Left lung (tissue), 14 donors: ENCODE data around the gene SLC35G3. TPM values are rescaled to one million over a fixed set of nuclear protein-coding genes. Genes with fewer than 3 reads are reported as not detected.
"Not testable (repeated sequence)": the region's sequence is repeated elsewhere in the genome, so short reads cannot be mapped to it uniquely, and the experiment has no call there.

Source experiments
- ATAC-seq: fragments of 200-7000 bp; cut with Tn5 transposase; one replicate; pipeline ENCODE4 v1.9.1; 2020; ENCODE audit warnings: moderate library complexity
- DNase-seq, 4 donors: peaks; one replicate each; pipeline ENCODE4 v3.0.0-alpha.2; 2013 to 2020
- H3K27ac ChIP-seq, 2 donors: fragments of 200-600 bp; sonication (generic) in 1 of 2; one replicate each; pipeline versions ENCODE4 v1.5.0 to v1.8.0; 2020 to 2021
- H3K27me3 ChIP-seq, 2 donors: fragments of 200-600 bp; sonication (generic) in 1 of 2; one replicate each; pipeline versions ENCODE4 v1.5.0 to v1.8.0; 2020 to 2021
- H3K36me3 ChIP-seq, 2 donors: fragments of 200-600 bp; sonication (generic) in 1 of 2; one replicate each; pipeline versions ENCODE4 v1.5.0 to v1.8.0; 2020 to 2021
- H3K4me1 ChIP-seq, 2 donors: fragments of 200-600 bp; one replicate each; pipeline ENCODE4 v1.8.0; 2021
- H3K4me3 ChIP-seq, 2 donors: fragments of 200-600 bp; sonication (generic) in 1 of 2; one replicate each; pipeline versions ENCODE4 v1.5.0 to v1.8.0; 2020 to 2021; ENCODE audit warnings: mild to moderate bottlenecking in 1 of 2
- H3K9me3 ChIP-seq, 2 donors: fragments of 200-600 bp; sonication (generic) in 1 of 2; one replicate each; pipeline versions ENCODE4 v1.5.0 to v1.8.0; 2020 to 2021
- CTCF ChIP-seq, 2 donors: fragments of 200-600 bp; sonication (generic) in 1 of 2; IDR thresholded peaks; one replicate each; pipeline versions ENCODE4 v1.5.0 to v1.8.0; 2021; ENCODE audit warnings: antibody characterized with exemption in 2 of 2
- intact Hi-C, 2 donors: fragments of 100-400 bp; cut with DNase I; formaldehyde crosslinking; loops; one replicate each; pipeline versions ENCODE4 v1.11.2 to v1.14.2; 2022
- long read RNA-seq, 12 donors: library from polyadenylated mRNA in 2 of 12; unstranded in 2 of 12; transcript quantifications; one replicate each; pipeline ENCODE4 v2.0.0 and lab custom pipeline, GENCODE V29; 2019 to 2026
- polyA plus RNA-seq, 6 donors: library from polyadenylated mRNA; unstranded; fragments of 120-200 nt; gene quantifications; one replicate each; pipeline ENCODE4 v1.2.1, GENCODE V29; 2013; ENCODE audit not compliant: insufficient read length in 6 of 6
- total RNA-seq, 2 donors: library from RNA; stranded (reverse); fragmentation: NEBNext Ultra II Directional; extraction: Animal tissue kit (Norgen Biotek cat#: 25700); gene quantifications; one replicate each; pipeline ENCODE4 v1.2.1, GENCODE V29; 2021
- donor health status: DM: no; HTN: yes; CAD: no.
- donor health status: DM: no; HTN: no; CAD: no.

Gene SLC35G3
- not detected for total RNA-seq
- polyA plus RNA-seq = not detected
- long read RNA-seq, donor 1 = 0 reads
- long read RNA-seq, donor 2 = 0 reads
- long read RNA-seq, donor 3 = 0 reads
- long read RNA-seq, donor 4 = 0 reads
- long read RNA-seq, donor 5 = 0 reads
- long read RNA-seq, donor 6 = 0 reads
- long read RNA-seq, donor 7 = 0 reads
- long read RNA-seq, donor 8 = 0 reads
- long read RNA-seq, donor 9 = 0 reads
- long read RNA-seq, donor 10 = 0 reads
- long read RNA-seq, donor 11 = 0 reads
- long read RNA-seq, donor 12 = 0 reads

DNA sequence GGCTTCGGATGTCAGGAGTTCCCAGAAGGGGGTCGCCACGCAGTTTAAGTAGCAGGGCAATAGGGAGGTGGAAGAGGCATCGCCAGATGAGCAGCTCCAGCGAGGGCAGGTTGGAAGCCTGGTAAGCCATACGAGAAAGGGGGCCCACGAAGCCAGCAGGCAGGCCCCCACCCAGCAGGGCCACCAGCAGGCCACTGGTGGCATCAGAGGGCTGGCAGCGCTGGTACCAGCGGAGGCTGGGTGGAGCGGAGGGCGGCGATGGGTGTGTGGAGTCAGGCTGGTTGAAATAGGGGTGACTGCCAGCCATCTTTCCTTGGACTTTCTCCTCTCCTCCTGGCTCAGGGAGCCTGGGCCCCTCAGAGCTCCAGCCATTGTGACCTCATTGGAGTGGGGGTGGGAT lies at the start of gene SLC35G3:
SLC35G3 (minus strand) TSS at position 393 of the 400 bp plus-strand sequence; CDS start at position 307, 86 bp downstream.
- H3K4me3 ChIP-seq, H3K4me1 ChIP-seq, H3K27me3 ChIP-seq, H3K9me3 ChIP-seq, DNase-seq, H3K36me3 ChIP-seq, intact Hi-C loops, ATAC-seq, H3K27ac ChIP-seq: not testable (repeated sequence)

DNA sequence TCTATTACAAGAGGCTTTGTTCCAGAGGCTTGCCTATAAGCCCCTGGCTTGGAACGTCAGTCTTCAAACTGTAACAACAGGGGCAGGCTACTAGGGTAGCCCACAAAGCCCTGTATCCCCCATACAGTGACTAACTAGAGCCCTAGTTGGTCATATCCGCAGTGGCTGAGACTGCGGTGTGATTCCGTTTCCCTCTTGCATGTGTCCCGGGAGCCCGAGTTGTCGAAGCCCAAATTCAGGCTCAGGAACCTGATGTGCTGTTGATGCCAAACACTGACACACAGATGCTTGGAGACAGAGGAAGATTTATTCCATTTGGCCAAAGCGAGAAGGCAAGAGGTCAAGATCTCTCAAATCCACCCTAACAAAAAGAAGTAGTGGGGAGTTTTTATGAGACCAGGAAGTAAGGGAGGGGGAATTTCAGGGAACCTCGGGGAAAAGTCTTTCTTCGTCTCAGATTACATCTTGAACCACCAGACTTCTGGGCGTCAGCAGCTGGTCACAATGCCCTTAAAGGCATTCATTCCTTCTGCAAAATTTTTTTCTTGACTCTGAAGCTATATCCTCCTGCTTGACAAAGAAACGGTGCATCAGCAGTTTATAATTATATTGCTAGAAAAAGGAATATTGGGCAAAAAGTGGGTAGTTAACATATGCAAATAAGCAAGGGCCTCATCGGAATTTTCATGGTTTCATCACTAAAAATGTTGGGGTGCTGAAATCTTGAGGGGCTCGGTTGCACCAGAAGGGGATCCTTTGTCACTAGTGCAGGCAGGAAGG lies 49.6 kb upstream of the SLC35G3 start:
- peak in 2 of 4 donors; percentile 55 to 75 for DNase-seq
- Histone ChIP-seq H3K4me3 (peak overlapping the region; percentile 54 to 85), H3K27me3 (no peaks in the 10 kb centered on the region), H3K4me1 (peaks cover 11 to 60% of the 10 kb centered on the region in 2 donors), H3K27ac (peak overlapping the region; percentile 94 to 96), H3K9me3 (no peaks in the 10 kb centered on the region), H3K36me3 (peaks cover 0 to 10% of the 10 kb centered on the region in 2 donors)
- ATAC-seq = peak; percentile 37
- no peak for TF ChIP-seq CTCF (IDR thresholded peaks at IDR 0.05)
- intact Hi-C loops = no loop called here

GRCh38 chr17:35242805-35243560 lies 48.8 kb upstream of the SLC35G3 start, which contains the start of gene SLFN5:
Gene SLFN5, plus strand, starts transcription at chr17:35243072. Its CDS starts 15,619 bp downstream, at chr17:35258691.
- Histone ChIP-seq H3K9me3 (no peaks in the 10 kb centered on the region), H3K27me3 (no peaks in the 10 kb centered on the region), H3K4me1 (peaks cover 11 to 59% of the 10 kb centered on the region in 2 donors), H3K36me3 (peaks cover 0 to 9% of the 10 kb centered on the region in 2 donors), H3K27ac (peak within 1 kb of the TSS; percentile 94 to 96), H3K4me3 (peak within 1 kb of the TSS; percentile 54 to 85)
- no peak for TF ChIP-seq CTCF (IDR thresholded peaks at IDR 0.05)
- peak; percentile 92 to 96 (median 94) for DNase-seq
- intact Hi-C loops = no loop called here
- ATAC-seq = peak; percentile 95

- peak overlapping the region; percentile 54 to 85 for H3K4me3 ChIP-seq
- no peaks in the 10 kb centered on the region for H3K9me3 ChIP-seq
- no peaks in the 10 kb centered on the region for H3K27me3 ChIP-seq
- ATAC-seq (peak; percentile 71), DNase-seq (peak in 3 of 4 donors; percentile 76 to 87 (median 80))
- H3K36me3 ChIP-seq = peaks cover 0 to 2% of the 10 kb centered on the region in 2 donors
- peak; percentile 16 to 56 for TF ChIP-seq CTCF (IDR thresholded peaks at IDR 0.05)
- intact Hi-C loops = no loop called here
- H3K27ac ChIP-seq = peak overlapping the region; percentile 94 to 96
- H3K4me1 ChIP-seq = peaks cover 11 to 52% of the 10 kb centered on the region in 2 donors
Observed at GRCh38 chr17:35242158-35242804, 48.1 kb upstream of the SLC35G3 start.

DNA sequence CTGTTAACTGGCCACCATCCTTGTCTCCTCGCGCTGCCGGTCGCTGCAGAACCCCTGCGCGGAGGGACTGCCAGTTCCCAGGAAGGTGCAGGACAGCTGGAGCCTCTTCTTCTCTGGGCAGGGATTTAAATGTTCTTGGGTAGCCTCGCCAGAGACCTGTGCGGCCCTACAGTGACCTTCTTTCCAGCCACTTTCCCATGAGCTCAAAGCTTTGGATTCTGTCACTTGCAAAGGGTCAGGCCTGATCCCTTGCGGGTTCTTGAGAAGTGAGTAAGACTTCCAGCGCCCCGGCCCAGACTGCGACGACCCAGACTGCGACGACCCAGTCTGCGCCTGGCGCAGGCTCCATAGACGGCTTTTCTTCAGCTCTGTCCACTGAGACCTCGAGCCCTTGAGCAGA lies 47.3 kb upstream of the SLC35G3 start:
- peak in 1 of 4 donors; percentile 66 for DNase-seq
- no peaks in the 10 kb centered on the region for H3K9me3 ChIP-seq
- intact Hi-C loops = no loop called here

More for the DNA sequence above, 47.3 kb upstream of the SLC35G3 start:
- TF ChIP-seq CTCF (IDR thresholded peaks at IDR 0.05) = no peak
- Histone ChIP-seq H3K36me3 (no peaks in the 10 kb centered on the region), H3K27ac (peak overlapping the region; percentile 94 to 96), H3K27me3 (no peaks in the 10 kb centered on the region), H3K4me3 (peak overlapping the region; percentile 54 to 85), H3K4me1 (peaks cover 11 to 46% of the 10 kb centered on the region in 2 donors)
- ATAC-seq = no peak
